K562 (cell line): ENCODE measurements around the gene REEP6. TPM values are rescaled to one million over a fixed set of nuclear protein-coding genes. Genes with fewer than 3 reads are reported as not detected.
A peak's percentile ranks its signal among the peaks of the same experiment; 100 is the strongest.

Experiments used
- ATAC-seq: fragments of 200-7000 bp; cut with Tn5 transposase; 3 replicates; pipeline ENCODE4 v1.9.1; 2020; ENCODE audit warnings: moderate library complexity
- BruUV-seq: library from RNA; stranded (reverse); fragments of 400-500 nt; replicated peaks from 2 replicates; lab custom pipeline; 2021; lab: Mats Ljungman, UMichigan
- CTCF ChIA-PET: fragments of 300-600 bp; formaldehyde crosslinking; extraction: SDS; loops from one replicate; lab custom pipeline; 2021; ENCODE audit warnings: low intra/inter-chr PET ratio; lab: Yijun Ruan, JAX
- POLR2A ChIA-PET: fragments of 300-600, 350-650 bp; sonication (Branson Sonifier 250); formaldehyde crosslinking; extraction: SDS; loops from one replicate; lab custom pipeline; 2021; ENCODE audit warnings: antibody characterized with exemption, inconsistent platforms; lab: Yijun Ruan, JAX
- DNase-seq, 4 experiments: peaks; one replicate each; pipeline versions ENCODE4 v3.0.0 to v3.0.0-alpha.2; 2011 to 2018; ENCODE audit warnings: low spot score in 3 of 4, mixed read lengths in 3 of 4; ENCODE audit errors: extremely low read depth in 1 of 4
- FAIRE-seq: peaks from 2 replicates; lab custom pipeline; 2011; peaks lifted over from hg19 to GRCh38; lab: Jason Lieb, UNC
- H2AFZ ChIP-seq: 2 replicates; pipeline ENCODE4 v1.6.0; 2011; ENCODE audit warnings: low read depth, low read length, control low read depth, inconsistent platforms
- H3K27ac ChIP-seq: fragments of 200-600 bp; 3 replicates; pipeline ENCODE4 v1.8.0; 2011; ENCODE audit warnings: low read depth, mild to moderate bottlenecking, control low read depth, inconsistent platforms, low read length, moderate library complexity, mixed read lengths; ENCODE audit errors: extremely low read depth
- H3K27me3 ChIP-seq, 2 experiments: fragments of 300-600 bp in 1 of 2; 2 replicates in 1 of 2; 3 replicates in 1 of 2; pipeline versions ENCODE4 v1.6.0 to v1.8.0; 2011; ENCODE audit warnings: inconsistent platforms in 2 of 2, low read length in 2 of 2, mild to moderate bottlenecking in 1 of 2, mixed read lengths in 1 of 2, moderate library complexity in 1 of 2; ENCODE audit not compliant: control insufficient read depth in 2 of 2, insufficient read depth in 2 of 2
- H3K36me3 ChIP-seq: fragments of 300-600 bp; 3 replicates; pipeline ENCODE4 v1.8.0; 2011; ENCODE audit warnings: mild to moderate bottlenecking, low read length, inconsistent platforms; ENCODE audit not compliant: control insufficient read depth, insufficient read depth
- H3K4me1 ChIP-seq, 2 experiments: fragments of 200-600 bp in 1 of 2; replicated peaks in 1 of 2; 2 replicates in 1 of 2; 3 replicates in 1 of 2; pipeline versions ENCODE4 v1.5.1 to v1.8.0; 2011; ENCODE audit warnings: inconsistent platforms in 2 of 2, low read length in 2 of 2, mild to moderate bottlenecking in 1 of 2, mixed read lengths in 1 of 2, moderate library complexity in 1 of 2; ENCODE audit not compliant: control insufficient read depth in 2 of 2, insufficient read depth in 2 of 2
- H3K4me2 ChIP-seq: 2 replicates; pipeline ENCODE4 v1.6.1; 2011; ENCODE audit warnings: low read length, control low read depth, inconsistent platforms, mixed read lengths; ENCODE audit not compliant: insufficient read depth
- H3K4me3 ChIP-seq: fragments of 200-600 bp; sonication (generic), shearing (Covaris generic); 2 replicates; pipeline ENCODE4 v1.5.1; 2016; ENCODE audit warnings: control low read depth, inconsistent platforms
- H3K79me2 ChIP-seq: fragments of 200-600 bp; 3 replicates; pipeline ENCODE4 v1.8.0; 2011; ENCODE audit warnings: low read length, inconsistent platforms; ENCODE audit not compliant: control insufficient read depth, insufficient read depth
- H3K9ac ChIP-seq, 2 experiments: 2 replicates each; pipeline versions ENCODE4 v1.6.0 to v1.6.1; 2011; ENCODE audit warnings: low read depth in 2 of 2, low read length in 2 of 2, control low read depth in 1 of 2, inconsistent platforms in 1 of 2, mild to moderate bottlenecking in 1 of 2, mixed read lengths in 1 of 2; ENCODE audit not compliant: insufficient read depth in 1 of 2
- H3K9me1 ChIP-seq: one replicate; pipeline ENCODE4 v1.6.0; 2011; ENCODE audit warnings: inconsistent platforms, mild to moderate bottlenecking, low read length, moderate library complexity; ENCODE audit not compliant: control insufficient read depth, insufficient read depth
- H3K9me3 ChIP-seq: replicated peaks from 2 replicates; pipeline ENCODE4 v1.5.1; 2011; ENCODE audit warnings: low read depth, low read length, inconsistent platforms; ENCODE audit not compliant: control insufficient read depth, insufficient read depth
- H4K20me1 ChIP-seq: replicated peaks from 2 replicates; pipeline ENCODE4 v1.6.1; 2011; ENCODE audit warnings: low read length, inconsistent platforms, mixed read lengths; ENCODE audit not compliant: control insufficient read depth, insufficient read depth
- BRD9 ChIP-seq: fragments of 450-650 bp; IDR thresholded peaks from 2 replicates; pipeline ENCODE4 v1.6.1; 2018; ENCODE audit warnings: low read depth; ENCODE audit not compliant: partially characterized antibody
- CBFA2T2 ChIP-seq: fragments of 450-650 bp; conservative IDR thresholded peaks from 2 replicates; pipeline ENCODE4 v1.6.1; 2017; ENCODE audit warnings: mild to moderate bottlenecking
- NELFE ChIP-seq: IDR thresholded peaks from 2 replicates; pipeline ENCODE4 v1.6.1; 2011; ENCODE audit warnings: mild to moderate bottlenecking; ENCODE audit not compliant: insufficient read depth, insufficient read length
- NFYB ChIP-seq: IDR thresholded peaks from 2 replicates; pipeline ENCODE4 v1.6.1; 2011; ENCODE audit warnings: mild to moderate bottlenecking, moderate library complexity; ENCODE audit not compliant: insufficient read length; ENCODE audit errors: extremely low read depth
- NR1H2 ChIP-seq: sonication (generic); formaldehyde crosslinking; IDR thresholded peaks from 2 replicates; pipeline ENCODE4 v1.4.0; 2020; ENCODE audit warnings: mild to moderate bottlenecking, missing genetic modification reagents
- PCBP1 ChIP-seq: fragments of 200-400 bp; formaldehyde crosslinking; IDR thresholded peaks from 2 replicates; pipeline ENCODE4 v1.6.1; 2018; ENCODE audit warnings: mild to moderate bottlenecking, low read depth, low read length; ENCODE audit not compliant: poor library complexity, severe bottlenecking
- PHF21A ChIP-seq: fragments of 450-650 bp; IDR thresholded peaks from 2 replicates; pipeline ENCODE4 v1.6.1; 2017; ENCODE audit warnings: low read depth, borderline replicate concordance
- ZBTB7A ChIP-seq: IDR thresholded peaks from 2 replicates; pipeline ENCODE4 v1.6.1; 2011; ENCODE audit warnings: low read depth, mild to moderate bottlenecking, low read length, moderate library complexity, borderline replicate concordance; ENCODE audit not compliant: control insufficient read depth
- ZKSCAN8 ChIP-seq: fragments of 200-800 bp; sonication (Bioruptor generic); IDR thresholded peaks from 2 replicates; pipeline ENCODE4 v1.6.1; 2016; ENCODE audit warnings: missing genetic modification characterization, missing compliant biosample characterization
- ZNF263 ChIP-seq: sonication (generic); formaldehyde crosslinking; IDR thresholded peaks from 2 replicates; pipeline ENCODE4 v1.8.0; 2022; ENCODE audit warnings: mild to moderate bottlenecking, missing genetic modification reagents, borderline replicate concordance
- ZNF445 ChIP-seq: fragments of 250-450 bp; sonication (Bioruptor Pico); IDR thresholded peaks from 2 replicates; pipeline ENCODE4 v1.4.0; 2020; ENCODE audit warnings: low read depth, mild to moderate bottlenecking, moderate library complexity
- WGBS: fragments of 100-300 bp; shearing (Covaris generic); methylation state at CpG from one replicate; pipeline ENCODE4 v1.1.6; 2016; ENCODE audit warnings: low coverage, mixed read lengths; ENCODE audit not compliant: insufficient coverage; ENCODE audit errors: missing lambda C conversion rate; 5-methylcytosine and 5-hydroxymethylcytosine counted together
- in situ Hi-C: fragments of 300-500 bp; cut with MboI; formaldehyde crosslinking; loops from 4 replicates; pipeline ENCODE4 v1.15.0; 2018; ENCODE audit warnings: inconsistent platforms, mixed read lengths
- intact Hi-C: fragments of 100-400 bp; cut with micrococcal nuclease; formaldehyde crosslinking; loops from 2 replicates; pipeline ENCODE4 v1.14.2; 2022
- polyA plus RNA-seq, 8 experiments: library from polyadenylated mRNA; depleted of rRNA in 4 of 8; stranded (reverse) in 5 of 8; unstranded in 3 of 8; fragments of >200 nt; fragmentation: Nextera tagmentation in 2 of 8; fragmentation: Illumina TruSeq in 1 of 8; extraction: Ambion mirVana in 2 of 8; extraction: Trizol in 1 of 8; gene quantifications; 2 replicates each; pipeline versions ENCODE4 v1.2.1 to v1.2.3, GENCODE V29; 2011 to 2014; ENCODE audit warnings: inconsistent platforms in 1 of 8, missing spikeins in 1 of 8
- total RNA-seq, 7 experiments: library from RNA; depleted of rRNA in 6 of 7; stranded (reverse); fragments of >200 nt in 6 of 7; fragmentation: Illumina TruSeq in 2 of 7; extraction: Trizol in 2 of 7; gene quantifications; 2 replicates each; pipeline versions ENCODE4 v1.2.1 to v1.2.3, GENCODE V29; 2011 to 2021; ENCODE audit warnings: low replicate concordance in 1 of 7
- TF ChIP-seq, protein P1 (sequence below): sonication (generic); formaldehyde crosslinking; IDR thresholded peaks from 2 replicates; pipeline ENCODE4 v1.8.1; 2023; ENCODE audit warnings: mild to moderate bottlenecking, missing genetic modification reagents

Gene REEP6
- total and polyA plus RNA-seq, 9 of the 15 experiments (the other 6 are each of a cell fraction or from before 2014, with no cell fraction given) = 1.2 to 64.2 (median 12.7) TPM

GRCh38 chr19:1528596-1529429 is 37.8 kb downstream of the REEP6 start:
- no peaks in the 10 kb centered on the region for H3K36me3 ChIP-seq
- no peak overlapping the region for H3K4me3 ChIP-seq
- H2AFZ ChIP-seq = no peak overlapping the region
- H3K27ac ChIP-seq = no peak overlapping the region
- in situ Hi-C loops = no loop called here
- POLR2A ChIA-PET = no interaction called here
- H3K27me3 ChIP-seq = peaks cover 18 to 49% of the 10 kb centered on the region in 2 experiments; a peak in 4 of 5 replicates
- H3K79me2 ChIP-seq = no peaks in the 10 kb centered on the region
- H4K20me1 ChIP-seq = peaks cover 8% of the 10 kb centered on the region
- H3K4me2 ChIP-seq = no peak overlapping the region
- no peaks in the 10 kb centered on the region for H3K9me3 ChIP-seq
- WGBS = 22% methylated on average over 18 of the region's 23 CpGs
- CTCF ChIA-PET = no interaction called here
- DNase-seq (no peak), FAIRE-seq (no peak), ATAC-seq (no peak)
- BruUV-seq = no TSS peak
- intact Hi-C loops = no loop called here
- peaks cover 3 to 42% of the 10 kb centered on the region in 2 experiments; a peak in 3 of 5 replicates for H3K4me1 ChIP-seq
- TF ChIP-seq ZBTB7A (peak; percentile 26), CBFA2T2 (no peak), NR1H2 (CRISPR knock-in tag) (no peak), NELFE (no peak), NFYB (no peak), ZKSCAN8 (peak; percentile 92), ZNF445 (no peak), PHF21A (no peak), PCBP1 (peak; percentile 3), BRD9 (no peak), ZNF263 (CRISPR knock-in tag) (no peak)
- TF ChIP-seq, protein P1, sequence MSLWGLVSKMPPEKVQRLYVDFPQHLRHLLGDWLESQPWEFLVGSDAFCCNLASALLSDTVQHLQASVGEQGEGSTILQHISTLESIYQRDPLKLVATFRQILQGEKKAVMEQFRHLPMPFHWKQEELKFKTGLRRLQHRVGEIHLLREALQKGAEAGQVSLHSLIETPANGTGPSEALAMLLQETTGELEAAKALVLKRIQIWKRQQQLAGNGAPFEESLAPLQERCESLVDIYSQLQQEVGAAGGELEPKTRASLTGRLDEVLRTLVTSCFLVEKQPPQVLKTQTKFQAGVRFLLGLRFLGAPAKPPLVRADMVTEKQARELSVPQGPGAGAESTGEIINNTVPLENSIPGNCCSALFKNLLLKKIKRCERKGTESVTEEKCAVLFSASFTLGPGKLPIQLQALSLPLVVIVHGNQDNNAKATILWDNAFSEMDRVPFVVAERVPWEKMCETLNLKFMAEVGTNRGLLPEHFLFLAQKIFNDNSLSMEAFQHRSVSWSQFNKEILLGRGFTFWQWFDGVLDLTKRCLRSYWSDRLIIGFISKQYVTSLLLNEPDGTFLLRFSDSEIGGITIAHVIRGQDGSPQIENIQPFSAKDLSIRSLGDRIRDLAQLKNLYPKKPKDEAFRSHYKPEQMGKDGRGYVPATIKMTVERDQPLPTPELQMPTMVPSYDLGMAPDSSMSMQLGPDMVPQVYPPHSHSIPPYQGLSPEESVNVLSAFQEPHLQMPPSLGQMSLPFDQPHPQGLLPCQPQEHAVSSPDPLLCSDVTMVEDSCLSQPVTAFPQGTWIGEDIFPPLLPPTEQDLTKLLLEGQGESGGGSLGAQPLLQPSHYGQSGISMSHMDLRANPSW (CRISPR knock-in tag) = no peak
- H3K9ac ChIP-seq = no peak overlapping the region
- H3K9me1 ChIP-seq = no peaks in the 10 kb centered on the region
